Hepatic stellate cell (primary cell): ENCODE measurements around the gene NEUROD2.
A peak's percentile ranks its signal among the peaks of the same experiment; 100 is the strongest.

ENCODE experiments used
- DNase-seq: peaks from one replicate; pipeline ENCODE4 v3.0.0; 2011; ENCODE audit warnings: low spot score

The NEUROD2 gene

DNA sequence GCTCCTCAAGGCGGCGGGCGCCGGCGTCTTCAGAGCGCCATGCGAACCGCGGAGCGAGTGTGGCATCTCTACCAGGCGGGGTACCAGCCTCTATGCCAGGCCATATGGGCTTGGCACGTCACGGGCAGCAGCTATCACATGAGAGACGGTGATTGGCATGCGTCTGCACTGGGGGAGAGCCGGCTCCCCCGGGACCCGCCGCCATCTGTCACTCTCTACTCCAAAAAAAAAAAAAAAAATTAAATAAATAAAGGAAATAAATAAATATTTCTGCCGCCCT, at the start of gene NEUROD2:
TSS of gene NEUROD2 (minus strand) at position 70 of the 280 bp plus-strand sequence. CDS start 1,321 bp downstream, outside the sequence.
- no peak for DNase-seq

DNA sequence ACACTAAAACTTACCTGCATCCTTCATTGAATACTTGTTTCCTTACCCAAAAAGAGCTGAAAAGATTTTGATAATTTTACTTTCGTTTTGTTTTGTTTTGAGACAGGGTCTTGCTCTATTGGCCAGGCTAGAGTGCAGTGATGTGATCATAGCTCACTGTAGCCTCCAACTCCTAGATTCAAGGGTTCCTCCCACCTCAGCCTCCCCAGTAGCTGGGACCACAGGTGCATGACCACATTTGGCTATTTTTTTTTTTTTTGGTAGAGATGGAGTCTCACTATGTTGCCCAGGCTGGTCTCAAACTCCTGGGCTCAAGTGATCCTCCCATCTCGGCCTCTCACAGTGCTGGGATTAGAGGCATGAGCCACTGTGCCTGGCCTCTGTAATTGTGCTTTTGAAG, 47.4 kb upstream of the NEUROD2 start:
- DNase-seq, result no peak

DNA sequence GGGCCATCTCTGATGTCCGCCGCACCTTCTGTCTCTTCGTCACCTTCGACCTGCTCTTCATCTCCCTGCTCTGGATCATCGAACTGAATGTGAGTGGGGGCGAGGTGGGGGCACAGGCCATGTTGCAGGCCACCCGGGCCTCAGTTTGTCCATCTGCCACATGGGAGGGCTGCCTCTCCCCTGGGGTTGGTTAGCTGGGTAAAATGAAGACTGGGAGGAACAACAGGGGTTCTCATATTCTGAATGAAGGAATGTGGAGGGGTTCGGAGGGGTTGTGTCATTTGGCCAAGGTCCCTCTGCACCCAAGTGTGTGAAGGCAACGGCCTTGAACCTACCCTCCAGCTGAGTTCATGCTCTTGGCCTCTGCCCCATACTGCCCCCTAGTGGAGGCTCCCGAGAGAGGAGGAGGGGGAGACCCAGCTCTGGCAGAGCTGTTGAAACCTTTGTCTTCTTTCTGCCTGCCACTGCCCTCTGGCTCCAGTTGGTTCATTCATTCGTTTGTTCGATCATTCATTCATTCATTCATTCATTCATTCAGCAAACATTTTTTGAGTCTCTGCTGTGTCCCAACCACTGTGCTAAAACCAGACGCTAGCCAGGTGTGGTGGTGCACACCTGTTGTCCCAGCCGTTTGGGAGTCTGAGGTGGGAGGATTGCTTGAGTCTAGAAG, 46.1 kb upstream of the NEUROD2 start:
- DNase-seq, result peak; percentile 89

DNA sequence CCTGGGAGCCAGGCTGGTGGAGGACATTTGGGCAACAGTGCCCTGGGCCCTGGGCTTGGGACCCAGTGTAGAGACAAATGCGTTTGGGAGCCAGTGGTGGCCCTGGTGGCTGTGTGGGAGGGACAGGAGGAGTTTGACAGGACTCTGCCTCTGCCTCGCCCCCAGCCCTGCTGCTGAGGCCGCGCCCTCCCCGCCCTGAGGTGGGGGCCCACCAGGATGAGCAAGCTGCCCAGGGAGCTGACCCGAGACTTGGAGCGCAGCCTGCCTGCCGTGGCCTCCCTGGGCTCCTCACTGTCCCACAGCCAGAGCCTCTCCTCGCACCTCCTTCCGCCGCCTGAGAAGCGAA, 45.6 kb upstream of the NEUROD2 start:
- no peak for DNase-seq

DNA sequence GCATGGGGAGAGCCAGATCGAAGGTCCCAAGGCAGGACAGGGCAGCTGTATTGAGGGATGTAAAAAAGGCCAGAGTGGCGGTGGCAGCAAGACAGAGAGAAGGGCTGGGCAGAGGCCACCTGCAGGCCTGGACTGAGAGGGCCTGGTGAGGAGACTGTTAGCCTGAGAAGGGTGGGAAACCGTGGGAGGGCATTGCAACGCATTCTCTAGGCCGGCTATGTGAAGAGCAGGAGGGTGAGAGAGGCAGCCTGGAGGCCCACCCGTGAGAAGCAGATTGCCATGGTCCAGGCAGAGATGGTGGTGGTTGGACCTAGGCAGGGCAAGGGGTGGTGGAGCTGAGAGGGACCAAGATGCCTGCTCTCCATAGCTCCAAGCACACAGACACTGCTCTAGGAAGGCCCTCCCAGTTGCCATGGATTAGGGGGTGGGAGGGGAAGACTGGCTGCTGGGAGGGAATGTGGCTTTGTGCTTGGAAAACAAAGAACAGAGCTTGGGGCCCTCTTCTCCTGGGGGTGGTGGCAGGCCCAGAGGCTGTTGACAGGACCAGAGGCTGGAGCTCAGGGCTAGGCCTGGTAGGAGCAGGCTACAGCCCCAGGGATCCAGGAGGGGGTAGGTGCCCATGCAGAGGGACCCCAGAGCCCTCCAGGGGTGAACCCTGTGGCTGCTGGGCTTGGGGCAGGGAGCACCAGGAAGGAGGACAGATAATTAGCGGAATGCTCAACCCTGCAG, 45.0 kb upstream of the NEUROD2 start:
- DNase-seq, result no peak

DNA sequence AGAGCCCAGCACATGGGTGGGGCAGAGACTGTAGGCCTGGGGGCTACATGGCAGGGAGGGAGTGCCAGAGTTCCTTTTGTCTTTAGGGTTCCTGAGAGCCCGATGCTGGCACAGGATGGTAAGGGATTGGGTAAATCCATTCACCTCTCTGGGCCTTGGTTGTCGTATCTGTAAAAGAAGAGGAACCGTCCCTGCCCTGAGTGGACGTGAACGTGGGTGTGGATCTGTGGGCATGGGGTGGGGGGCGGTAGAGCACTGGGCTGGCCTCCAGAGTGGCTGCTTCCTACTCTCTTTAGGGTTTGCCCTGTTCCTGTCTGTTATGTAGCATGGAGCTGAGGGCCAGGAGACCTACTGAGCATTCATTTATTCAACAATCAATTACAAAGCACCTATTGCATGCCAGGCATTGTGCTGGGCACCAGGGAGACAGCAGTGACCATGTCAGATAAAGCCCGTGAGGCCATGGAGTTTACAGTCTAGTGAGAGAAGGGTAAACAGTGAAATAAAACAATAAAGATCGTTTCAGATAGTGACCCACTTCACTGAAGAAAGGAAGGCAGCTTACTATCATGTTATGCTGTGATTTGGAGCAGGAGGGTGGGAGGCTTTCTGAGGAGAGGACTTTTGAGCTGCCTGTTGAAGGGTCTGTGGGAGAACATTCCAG, 44.3 kb upstream of the NEUROD2 start:
- DNase-seq, result no peak

DNA sequence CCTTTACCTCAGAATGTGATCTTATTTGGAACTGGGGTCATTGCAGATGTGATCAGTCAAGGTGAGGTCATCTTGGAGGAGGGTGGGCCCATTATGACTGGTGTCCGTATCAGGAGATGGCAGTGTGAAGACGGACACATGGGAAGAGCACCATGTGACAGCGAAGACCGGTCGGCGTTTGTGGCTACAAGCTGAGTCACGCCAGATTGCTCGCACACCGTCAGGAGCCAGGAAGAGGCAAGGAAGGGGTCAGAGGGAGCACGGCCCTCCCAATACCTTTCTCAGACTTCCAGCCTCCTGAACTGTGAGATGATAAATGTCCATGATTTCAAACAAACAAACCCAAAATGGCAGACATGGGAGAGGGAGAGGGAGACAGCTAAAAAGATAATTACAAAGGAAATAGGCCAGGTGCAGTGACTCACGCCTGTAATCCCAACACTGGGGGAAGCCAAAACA, 42.4 kb upstream of the NEUROD2 start:
- DNase-seq, result no peak

DNA sequence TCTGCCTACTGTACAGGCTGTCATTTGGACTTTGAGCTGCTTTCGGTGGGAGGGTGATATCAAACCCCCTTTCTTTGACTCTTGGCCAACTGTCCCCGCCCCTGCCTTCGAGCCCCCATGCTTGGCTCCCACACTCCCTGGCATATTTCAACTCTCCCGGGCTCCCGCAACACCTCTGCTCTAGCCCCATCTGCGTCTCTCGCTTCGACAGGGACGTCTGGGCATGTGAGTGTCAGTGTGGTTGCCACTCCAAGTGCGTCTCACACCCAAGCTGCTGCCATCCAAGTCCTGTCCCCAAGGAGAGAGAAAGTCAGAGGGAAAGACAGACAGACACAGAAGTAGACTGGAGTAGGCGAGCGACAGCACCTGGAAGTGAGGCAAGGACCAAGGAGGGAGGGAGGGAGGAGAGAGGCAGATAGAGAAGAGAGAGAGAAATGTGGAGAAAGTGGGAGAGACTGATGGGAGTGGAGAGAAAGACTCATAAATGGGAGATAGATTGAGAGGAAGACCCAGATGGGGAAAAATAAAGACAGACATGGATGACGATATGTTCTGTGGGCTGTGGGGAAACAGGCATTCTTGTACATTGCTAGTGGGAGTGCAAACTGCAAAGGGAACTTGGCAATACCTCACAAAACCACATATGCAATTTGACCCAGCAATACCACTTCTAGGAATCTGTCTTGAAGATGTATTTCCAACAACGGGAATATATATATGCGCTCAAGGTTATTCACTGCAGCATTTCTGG, 41.1 kb upstream of the NEUROD2 start:
- no peak for DNase-seq

DNA sequence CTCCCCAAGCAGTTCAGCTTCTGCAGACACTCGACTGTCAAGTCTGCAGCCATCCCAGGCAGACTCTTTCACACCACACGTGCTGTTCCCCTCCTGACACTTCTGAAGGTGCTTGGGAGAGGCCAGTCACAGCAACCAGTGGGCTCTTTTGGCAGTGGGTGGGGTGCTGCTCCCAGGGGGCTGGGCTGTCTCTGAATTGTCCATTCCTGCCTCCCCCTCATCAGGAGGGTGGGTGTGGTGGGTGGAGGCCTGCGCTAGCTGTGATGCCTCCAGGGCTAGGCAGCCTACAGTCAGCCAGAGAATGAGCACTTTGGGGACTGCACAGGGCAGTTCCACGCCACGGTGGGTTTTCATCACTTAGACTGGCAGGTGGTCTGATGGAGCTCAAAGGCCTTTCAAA, 39.5 kb upstream of the NEUROD2 start:
- DNase-seq, result no peak

DNA sequence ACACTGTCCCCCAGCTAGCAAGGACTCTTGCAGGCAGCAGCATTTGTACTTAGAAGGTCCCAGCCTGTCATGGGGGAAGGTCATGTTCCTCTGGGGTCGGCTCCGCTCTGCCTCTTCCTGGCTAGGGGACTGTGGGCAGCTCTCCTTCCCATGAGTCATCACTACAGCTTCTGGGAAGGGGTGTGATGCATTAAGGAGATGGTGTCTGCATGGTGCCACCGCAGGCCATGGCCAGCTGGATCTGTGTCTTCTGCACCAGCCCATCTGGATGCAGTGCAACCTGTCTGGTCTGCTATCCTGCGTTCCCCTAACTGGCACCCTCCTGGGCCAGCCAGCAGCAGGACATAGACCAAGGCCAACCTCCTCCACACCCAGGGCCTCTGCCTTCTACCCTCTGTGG, 35.6 kb upstream of the NEUROD2 start:
- no peak for DNase-seq

DNA sequence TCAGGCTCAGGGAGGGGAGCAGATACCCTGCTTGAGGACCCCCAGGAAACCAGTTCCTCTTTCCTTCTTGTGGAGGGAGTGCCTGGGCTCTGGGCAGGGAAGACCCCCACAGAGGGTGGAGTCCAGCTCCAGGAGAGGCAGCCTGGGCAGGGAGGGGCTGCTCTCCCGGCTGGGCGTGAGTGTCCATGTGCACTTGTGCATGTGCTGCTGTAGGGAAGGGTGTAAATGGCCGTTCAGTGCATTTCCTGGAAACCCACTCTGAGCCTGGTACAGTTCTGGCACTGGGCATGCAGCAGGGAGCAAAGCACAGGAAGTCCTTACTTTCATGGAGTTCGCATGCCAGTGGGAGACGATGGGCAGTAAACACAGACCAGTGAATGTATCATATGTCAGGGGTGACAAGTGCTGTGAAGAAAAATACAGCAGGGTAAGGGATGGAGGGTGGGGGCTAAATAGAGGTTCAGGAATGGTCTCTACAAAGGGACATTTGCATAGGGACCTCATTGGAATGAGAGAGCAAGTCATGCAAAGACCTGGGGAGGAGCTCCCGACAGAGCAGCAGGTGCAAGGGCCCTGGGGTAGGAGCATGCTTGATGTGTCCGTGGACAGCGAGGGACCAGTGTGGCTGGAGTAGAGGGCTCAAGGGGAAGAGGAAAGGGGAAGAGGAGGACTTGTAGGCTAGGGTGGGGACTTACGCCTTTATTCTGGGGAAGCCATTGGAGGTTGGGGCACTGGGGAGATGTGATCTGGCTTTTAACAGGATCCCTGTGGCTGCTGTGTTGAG, 34.8 kb upstream of the NEUROD2 start:
- DNase-seq, result no peak

DNA sequence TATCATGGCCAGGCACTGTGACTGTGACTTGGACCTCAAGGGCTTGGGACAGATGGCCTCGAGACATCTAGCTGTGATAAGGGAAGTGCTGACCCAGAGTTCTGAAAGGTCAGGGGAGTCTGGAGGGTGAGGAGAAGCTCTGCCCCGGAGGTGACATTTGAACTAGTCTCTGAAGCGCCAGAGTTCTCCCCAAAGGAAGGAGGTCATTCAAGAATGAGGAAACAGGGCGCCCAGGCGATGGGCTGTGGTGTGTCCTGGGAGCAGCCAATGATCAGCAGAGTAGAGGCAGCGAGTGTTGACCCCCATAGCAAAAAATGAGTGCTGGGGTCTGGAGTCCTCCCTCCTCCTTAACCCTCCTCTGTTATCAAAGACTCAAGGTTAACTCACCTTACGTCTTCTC, 34.2 kb upstream of the NEUROD2 start:
- DNase-seq, result no peak

DNA sequence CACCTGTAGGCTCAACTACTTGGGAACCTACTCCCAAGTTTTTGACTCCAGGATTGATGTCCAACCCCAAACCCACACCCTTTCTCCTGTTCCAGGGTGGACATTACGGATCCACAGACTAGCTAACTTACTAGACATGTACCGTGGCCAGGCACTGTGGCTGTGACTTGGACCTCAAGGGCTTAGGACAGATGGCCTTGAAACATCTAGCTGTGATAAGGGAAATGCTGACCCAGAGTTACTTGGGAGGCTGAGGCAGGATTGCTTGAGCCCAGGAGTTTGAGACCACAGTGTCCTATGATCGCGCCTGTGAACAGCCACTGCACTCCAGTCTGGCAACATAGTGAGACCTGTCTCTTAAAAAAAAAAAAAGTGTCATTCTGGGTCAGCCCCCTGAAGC, 33.4 kb upstream of the NEUROD2 start:
- DNase-seq, result no peak

DNA sequence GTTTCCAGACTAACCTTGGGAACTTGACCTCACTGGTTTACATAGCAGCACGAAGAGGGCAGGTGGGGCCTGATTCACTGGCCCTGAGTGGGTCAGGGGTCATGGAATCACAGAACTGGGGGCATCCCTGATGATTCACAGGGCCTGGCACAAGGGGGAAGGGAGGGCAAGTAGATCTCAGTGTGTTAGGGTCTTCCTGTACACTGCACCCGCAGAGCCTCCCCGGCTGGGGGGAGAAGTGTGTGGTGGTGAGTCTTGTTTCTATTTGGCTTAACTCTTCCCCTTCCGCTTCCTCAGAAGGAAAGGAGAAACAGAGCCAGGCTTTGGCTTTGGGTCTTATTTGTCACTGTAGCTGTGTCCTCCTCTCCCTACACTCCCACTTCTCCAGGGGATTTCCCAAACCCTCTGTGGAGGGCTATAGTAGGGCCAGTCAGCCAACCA, 32.9 kb upstream of the NEUROD2 start:
- DNase-seq, result no peak

DNA sequence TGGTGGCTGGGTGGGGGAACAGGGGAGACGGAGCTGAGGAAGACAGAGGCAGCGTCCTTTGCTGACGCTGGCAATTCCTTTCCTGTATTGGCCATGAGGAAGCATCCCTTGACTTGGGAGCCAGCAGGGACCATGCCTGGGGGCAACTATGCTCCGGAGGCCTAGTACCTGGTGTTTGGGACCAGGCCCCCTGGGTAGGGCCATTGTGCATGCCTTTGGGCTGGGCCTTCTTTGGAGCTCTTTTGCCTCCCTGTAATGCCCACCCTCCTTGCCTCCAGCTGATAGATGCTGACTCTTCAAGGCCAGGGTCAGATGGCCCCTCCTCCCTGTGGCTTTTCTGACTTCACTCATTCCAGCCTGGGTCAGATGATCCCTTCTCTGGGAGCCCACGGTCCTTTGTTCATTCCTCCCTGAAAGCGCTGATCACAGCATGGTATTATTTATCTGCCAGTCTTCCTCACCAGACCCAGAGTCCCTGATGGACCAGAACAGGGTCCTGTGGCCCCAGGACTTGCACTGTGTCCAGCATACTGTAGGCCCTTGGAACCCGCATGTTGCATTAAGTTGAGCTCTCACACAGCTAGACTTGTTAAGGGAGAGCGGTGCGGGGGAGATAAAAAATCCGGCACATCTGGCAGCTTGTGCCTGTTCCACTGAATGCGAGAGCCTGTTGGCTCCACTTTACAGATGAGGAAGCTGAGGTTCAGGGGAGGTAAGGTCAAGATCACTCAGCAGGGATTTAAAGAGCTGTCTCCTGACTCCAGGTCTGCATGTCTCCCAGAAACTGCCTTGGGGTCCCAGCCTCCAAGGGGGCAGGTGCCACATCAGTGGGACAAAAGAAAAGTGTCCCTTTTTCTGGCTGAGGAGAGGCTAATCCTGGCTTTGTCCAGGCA, 32.1 kb upstream of the NEUROD2 start:
- DNase-seq, result no peak

DNA sequence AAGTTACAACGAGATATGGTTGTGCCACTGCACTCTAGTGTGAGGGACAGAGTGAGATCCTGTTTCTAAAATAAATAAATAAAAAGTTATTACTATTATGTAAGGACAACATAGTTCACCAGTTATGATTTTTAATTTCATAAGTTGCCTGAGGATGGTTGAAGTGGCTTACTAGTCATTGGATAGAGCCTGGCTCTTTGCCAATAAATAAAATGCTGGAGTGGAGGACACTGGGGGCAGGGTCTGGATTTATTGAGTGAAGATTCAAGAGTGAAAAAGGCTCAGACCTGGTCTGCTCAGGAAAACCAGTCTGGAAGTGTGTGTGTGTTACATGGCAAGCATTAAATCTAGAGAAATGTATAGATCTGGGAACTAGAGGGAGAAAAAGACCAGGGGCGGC, 31.3 kb upstream of the NEUROD2 start:
- DNase-seq, result no peak

DNA sequence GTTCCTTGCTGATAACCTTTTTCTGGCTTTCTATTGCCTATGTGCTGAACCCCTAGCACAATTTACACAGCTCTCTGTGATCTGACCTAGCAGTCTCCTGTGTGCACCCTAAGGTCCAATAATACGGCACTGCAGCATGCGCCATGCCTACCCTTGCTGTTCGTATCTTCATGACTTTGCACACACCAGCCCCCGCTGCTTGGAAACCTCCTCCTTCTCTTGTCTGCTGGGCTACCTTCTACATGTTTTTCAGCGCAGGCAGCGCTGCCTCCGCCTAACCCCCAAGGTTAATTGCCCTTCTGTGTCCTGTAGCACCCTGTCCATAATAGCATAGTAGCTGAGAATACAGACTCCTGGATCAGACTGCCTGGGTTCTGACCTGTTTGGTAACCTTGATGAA, 30.6 kb upstream of the NEUROD2 start:
- DNase-seq, result no peak

DNA sequence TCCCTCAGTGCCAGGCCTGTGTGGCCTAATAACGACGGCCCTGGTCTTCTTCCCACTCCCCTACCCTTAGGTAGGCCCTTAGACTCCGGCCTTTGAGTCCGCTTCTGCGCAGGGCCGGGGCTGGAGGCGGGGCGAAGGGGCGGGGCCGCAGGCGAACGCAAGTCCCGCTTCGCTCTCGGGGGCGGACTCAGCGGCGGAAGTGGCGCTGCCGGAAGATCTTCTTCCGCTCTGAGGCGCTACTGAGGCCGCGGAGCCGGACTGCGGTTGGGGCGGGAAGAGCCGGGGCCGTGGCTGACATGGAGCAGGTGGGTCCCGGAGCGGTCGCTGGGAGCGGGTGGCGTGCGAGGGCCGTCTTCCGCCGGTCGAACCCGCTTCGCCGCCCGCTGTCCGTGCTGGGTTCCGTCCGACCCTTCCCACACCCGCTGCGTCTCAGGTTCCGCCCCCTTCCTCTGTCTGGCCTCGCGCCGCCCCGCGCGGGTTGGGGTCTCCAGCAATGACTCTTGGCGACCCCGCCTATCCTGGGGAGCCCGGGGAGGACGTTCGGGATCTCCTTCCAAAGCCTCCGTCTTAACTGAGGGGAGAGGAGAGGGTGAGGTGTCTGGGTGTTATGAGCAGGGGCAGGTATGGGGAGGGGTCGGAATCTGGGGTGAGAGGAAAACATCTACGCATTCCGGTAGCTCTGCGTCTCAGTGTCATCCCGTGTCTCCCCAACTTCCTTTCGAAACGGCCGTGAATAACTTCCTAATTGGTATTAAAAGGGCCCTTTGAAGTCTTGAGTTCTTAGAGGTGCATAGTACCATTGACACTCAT, 29.4 kb upstream of the NEUROD2 start, which contains the start of gene STARD3:
TSS of gene STARD3 (plus strand) at position 218 of the 810 bp plus-strand sequence. CDS start 16,388 bp downstream, outside the sequence.
- DNase-seq, result peak; percentile 95

DNA sequence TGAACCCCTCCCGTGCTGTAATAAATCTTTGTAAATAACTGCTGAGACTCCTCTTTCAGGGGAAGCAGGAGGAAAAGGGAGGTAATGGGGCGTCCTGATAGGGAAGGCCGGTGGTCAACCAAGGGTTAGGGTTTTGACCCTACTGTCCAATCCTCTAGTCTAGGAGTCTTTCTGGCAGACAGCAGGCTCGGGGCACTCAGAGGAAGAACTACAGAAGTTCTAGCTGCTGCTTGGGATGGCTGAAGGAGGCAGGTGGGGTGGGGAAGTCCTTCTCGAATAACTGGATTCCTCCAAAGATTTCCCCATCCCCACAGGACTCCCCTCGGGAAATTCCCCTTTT, 28.8 kb upstream of the NEUROD2 start:
- DNase-seq, result no peak

DNA sequence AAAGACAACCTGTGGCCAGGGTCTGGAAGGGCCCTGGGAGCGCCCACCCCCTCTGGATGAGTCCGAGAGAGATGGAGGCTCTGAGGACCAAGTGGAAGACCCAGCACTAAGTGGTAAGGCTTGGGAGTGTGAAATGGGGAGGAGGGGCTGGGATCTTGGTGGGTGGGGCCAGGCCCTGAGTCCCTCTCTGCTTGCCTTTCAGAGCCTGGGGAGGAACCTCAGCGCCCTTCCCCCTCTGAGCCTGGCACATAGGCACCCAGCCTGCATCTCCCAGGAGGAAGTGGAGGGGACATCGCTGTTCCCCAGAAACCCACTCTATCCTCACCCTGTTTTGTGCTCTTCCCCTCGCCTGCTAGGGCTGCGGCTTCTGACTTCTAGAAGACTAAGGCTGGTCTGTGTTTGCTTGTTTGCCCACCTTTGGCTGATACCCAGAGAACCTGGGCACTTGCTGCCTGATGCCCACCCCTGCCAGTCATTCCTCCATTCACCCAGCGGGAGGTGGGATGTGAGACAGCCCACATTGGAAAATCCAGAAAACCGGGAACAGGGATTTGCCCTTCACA, 28.0 kb upstream of the NEUROD2 start:
- DNase-seq, result no peak
